Activated CD4-positive, alpha-beta memory T cell treated with anti-CD3 and anti-CD28 coated beads, Interleukin-2, amount 10 ng/mL, durations not matched to agents 7 days and 5 days (primary cell): ENCODE data around the gene RBM44. TPM values are rescaled to one million over a fixed set of nuclear protein-coding genes. Genes with fewer than 3 reads are reported as not detected.

Experiments
- CTCF ChIA-PET: fragments of 350-600 bp; sonication (Branson Sonifier 250); formaldehyde crosslinking; loops from one replicate; lab custom pipeline; 2021; ENCODE audit warnings: antibody characterized with exemption, inconsistent platforms; lab: Charles Lee
- POLR2A ChIA-PET: fragments of 350-600 bp; sonication (Branson Sonifier 250); formaldehyde crosslinking; loops from one replicate; lab custom pipeline; 2021; ENCODE audit warnings: antibody characterized with exemption; lab: Charles Lee
- DNase-seq: peaks from one replicate; pipeline ENCODE4 v3.0.0-alpha.2; 2020
- H3K27ac Mint-ChIP-seq: one replicate; pipeline ENCODE4 v1.8.0; 2021; ENCODE audit warnings: mild to moderate bottlenecking, mixed read lengths
- H3K27me3 Mint-ChIP-seq: one replicate; pipeline ENCODE4 v1.8.0; 2021; ENCODE audit warnings: mixed read lengths
- H3K36me3 Mint-ChIP-seq: one replicate; pipeline ENCODE4 v1.8.0; 2021; ENCODE audit warnings: low read depth, mixed read lengths
- H3K4me1 Mint-ChIP-seq: one replicate; pipeline ENCODE4 v1.8.0; 2021; ENCODE audit warnings: mixed read lengths
- H3K4me3 Mint-ChIP-seq: one replicate; pipeline ENCODE4 v1.8.0; 2021; ENCODE audit warnings: mild to moderate bottlenecking, mixed read lengths
- H3K9me3 Mint-ChIP-seq: one replicate; pipeline ENCODE4 v1.8.0; 2021; ENCODE audit warnings: mixed read lengths
- total RNA-seq, 2 experiments: library from RNA; stranded (reverse); gene quantifications; one replicate each; pipeline ENCODE4 v1.2.3, GENCODE V29; 2021

The RBM44 gene
- total RNA-seq, 2 experiments from 2014 or later: 0.75 to 0.93 TPM

DNA sequence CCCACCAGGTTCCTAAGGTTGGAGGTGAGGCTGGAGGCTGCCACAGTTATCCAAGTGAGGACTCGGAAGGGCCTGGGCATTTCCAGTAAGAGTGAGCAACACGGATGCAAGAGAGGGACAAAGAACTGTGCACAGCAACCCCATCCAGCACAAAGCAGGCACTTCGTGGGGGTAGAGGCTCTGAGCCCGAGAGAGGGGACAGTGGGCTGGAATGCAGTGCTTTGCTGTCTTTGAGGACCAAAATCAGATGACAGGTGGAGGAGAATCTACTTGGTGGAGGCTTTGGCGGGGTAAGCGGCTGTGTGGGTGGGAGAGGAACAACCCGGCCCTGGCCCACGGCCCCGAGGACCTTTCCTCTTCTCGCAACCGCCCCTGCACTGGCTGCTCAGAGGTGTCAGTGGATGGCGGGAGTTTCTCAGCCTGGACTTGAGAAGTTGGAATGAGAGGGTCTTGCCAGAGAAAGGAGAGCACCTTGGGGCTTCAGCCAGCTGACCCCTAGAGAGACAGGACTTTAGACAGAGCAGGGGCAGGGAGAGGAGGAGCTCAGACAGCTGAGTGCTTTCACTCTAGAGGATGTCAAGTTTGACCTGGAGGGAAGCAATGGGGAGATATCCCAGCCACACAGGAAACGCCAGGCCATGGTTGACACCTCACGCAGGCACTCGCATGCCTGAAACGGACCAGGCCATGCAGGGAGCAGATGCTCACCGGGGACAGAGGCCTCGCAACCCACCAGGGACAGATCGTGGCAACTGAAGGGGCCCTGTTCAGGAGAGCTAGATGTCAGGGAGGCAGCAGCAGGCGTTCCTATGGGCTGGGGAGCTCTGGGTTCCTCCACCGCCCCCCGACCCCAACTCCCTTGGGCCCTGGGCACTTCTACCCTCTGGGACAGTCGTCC lies 72.4 kb downstream of the RBM44 start:
- Mint-ChIP-seq H3K4me1 (peaks cover 13% of the 10 kb centered on the region), H3K27ac (no peak overlapping the region), H3K36me3 (no peaks in the 10 kb centered on the region), H3K9me3 (no peaks in the 10 kb centered on the region), H3K27me3 (peaks cover 27% of the 10 kb centered on the region), H3K4me3 (no peak overlapping the region)
- DNase-seq: peak; percentile 10
- POLR2A ChIA-PET: no interaction called here
- CTCF ChIA-PET: no interaction called here

DNA sequence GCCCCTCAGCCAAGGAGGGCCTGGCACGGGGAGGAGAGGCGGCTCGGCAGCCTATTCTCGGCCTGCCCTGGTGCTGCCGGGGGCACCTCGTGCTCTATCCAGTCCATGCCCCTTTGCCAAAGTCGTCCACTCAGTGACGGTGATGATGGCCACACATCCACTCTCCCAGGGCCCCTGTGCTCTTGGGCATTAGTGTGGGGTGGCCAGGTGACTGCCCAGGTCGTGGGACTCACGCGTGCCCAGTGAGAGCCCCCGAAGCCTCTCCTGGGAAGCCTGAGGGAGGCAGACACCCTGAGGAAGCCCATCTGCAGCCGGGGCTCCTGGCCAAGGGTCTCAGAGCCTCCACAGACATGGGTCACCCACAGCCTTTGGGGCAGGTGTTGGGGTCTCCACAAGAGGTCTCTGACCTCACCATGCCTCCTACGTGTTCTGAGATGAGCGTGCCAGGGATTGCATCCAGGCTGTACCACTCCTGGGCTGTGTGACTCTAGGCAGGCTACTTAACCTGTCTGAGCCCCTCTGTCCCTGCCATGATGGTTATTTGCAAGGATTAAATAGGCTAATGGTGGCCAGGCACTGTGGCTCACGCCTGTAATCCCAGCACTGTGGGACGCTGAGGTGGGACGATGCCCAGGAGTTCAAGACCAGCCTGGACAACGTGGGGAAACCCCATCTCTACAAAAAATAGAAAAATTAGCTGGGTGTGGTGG lies 73.8 kb downstream of the RBM44 start:
- peak; percentile 3 for DNase-seq
- Mint-ChIP-seq H3K27me3 (peaks cover 24% of the 10 kb centered on the region), H3K9me3 (no peaks in the 10 kb centered on the region), H3K4me1 (peaks cover 13% of the 10 kb centered on the region), H3K36me3 (no peaks in the 10 kb centered on the region), H3K27ac (no peak overlapping the region), H3K4me3 (no peak overlapping the region)
- ChIA-PET POLR2A (no interaction called here), CTCF (no interaction called here)

DNA sequence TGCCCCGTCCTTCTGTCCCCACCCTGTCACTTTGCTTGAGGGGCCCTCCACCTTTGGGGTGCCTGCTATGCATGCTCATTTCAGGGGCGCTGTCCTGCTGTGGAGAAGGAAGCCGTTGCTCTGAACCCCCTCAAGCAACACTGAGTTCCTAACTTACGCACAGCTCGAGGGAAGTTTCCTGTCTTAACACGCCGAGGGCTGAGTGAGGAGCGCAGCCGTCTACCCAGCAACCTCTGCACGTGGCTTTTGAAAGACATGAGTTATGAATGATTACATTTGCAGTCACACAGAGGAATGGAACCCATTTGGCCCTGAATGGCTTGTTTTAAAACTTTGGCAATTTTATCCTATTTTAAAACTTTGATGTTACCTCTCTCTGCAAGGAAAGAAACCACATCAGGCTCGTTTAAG lies 74.8 kb downstream of the RBM44 start:
- ChIA-PET CTCF (no interaction called here), POLR2A (interaction anchor here (0.8 kb wide), 1 partner anchor 187 kb away, joined by 3 read pairs; the partner anchor contains the start of gene SCLY)
- Mint-ChIP-seq H3K4me3 (no peak overlapping the region), H3K27me3 (peaks cover 20% of the 10 kb centered on the region), H3K27ac (no peak overlapping the region), H3K36me3 (no peaks in the 10 kb centered on the region), H3K9me3 (no peaks in the 10 kb centered on the region), H3K4me1 (peaks cover 13% of the 10 kb centered on the region)
- DNase-seq: no peak

DNA sequence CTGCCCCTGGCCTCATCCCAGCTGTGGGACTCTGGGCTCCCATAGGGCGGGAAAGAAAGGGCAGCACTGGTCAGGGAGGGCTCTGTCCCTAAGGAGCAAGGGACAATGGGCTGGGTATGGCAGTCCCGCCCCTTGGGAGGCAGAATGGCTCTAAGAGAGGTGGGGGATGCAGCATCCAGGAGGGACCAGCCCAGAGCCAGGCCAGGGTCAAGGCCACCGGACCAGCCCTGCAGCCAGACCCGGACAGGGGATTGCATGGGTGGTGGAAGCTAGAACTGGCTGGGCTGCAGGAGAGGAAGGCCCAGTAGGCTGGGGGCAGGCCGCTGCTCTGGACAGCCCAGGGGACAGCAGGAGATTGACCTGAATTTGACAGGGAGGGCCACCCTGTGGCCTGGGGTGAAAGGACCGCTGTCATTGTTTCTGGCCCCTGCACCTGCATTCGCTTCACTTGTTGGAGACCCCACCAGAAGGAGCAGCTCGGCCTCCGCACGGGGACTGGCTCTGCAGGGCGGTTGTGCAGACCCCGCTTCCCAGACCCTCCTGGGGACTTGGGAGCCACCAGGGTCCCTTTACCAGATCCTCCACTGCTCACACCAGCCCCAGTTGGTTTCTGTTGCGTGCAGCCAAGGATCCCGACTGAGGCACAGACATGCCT lies 75.4 kb downstream of the RBM44 start:
- H3K4me1 Mint-ChIP-seq: peaks cover 8% of the 10 kb centered on the region
- ChIA-PET CTCF (no interaction called here), POLR2A (no interaction called here)
- H3K9me3 Mint-ChIP-seq: no peaks in the 10 kb centered on the region
- no peak overlapping the region for H3K4me3 Mint-ChIP-seq
- DNase-seq: no peak
- peaks cover 14% of the 10 kb centered on the region for H3K27me3 Mint-ChIP-seq
- no peaks in the 10 kb centered on the region for H3K36me3 Mint-ChIP-seq
- no peak overlapping the region for H3K27ac Mint-ChIP-seq

DNA sequence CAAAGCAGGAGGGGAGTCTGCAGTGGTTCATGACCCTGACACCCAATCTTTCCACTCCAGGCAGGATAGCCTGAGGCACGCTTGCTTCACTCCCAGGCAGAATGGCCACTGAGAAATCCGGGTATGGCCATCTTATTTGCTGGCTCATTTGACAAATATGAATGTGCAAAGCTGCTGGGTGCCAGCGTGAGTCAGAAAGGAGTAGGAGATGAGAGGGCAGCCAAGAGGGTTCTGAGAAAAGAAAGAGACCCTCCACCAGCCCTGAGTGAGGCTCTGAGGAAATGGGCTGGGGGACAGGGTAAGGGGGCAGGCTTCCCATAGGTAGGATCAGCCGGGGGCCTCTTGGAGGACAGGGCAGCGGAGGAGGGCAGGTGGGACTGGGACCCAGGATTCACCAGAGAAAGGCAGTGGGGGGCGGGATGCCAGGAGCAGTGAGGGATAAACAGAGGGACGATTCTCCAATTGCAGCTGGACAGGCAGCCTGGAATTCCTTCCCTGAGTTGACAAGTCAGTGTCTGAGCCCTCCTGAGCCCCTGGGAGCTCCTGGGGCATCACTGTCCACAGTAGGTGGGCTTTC lies 76.1 kb downstream of the RBM44 start:
- H3K4me3 Mint-ChIP-seq: no peak overlapping the region
- no peaks in the 10 kb centered on the region for H3K9me3 Mint-ChIP-seq
- no peak for DNase-seq
- CTCF ChIA-PET: no interaction called here
- H3K27me3 Mint-ChIP-seq: peaks cover 7% of the 10 kb centered on the region
- H3K4me1 Mint-ChIP-seq: peaks cover 2% of the 10 kb centered on the region
- H3K27ac Mint-ChIP-seq: no peak overlapping the region
- POLR2A ChIA-PET: no interaction called here
- no peaks in the 10 kb centered on the region for H3K36me3 Mint-ChIP-seq

DNA sequence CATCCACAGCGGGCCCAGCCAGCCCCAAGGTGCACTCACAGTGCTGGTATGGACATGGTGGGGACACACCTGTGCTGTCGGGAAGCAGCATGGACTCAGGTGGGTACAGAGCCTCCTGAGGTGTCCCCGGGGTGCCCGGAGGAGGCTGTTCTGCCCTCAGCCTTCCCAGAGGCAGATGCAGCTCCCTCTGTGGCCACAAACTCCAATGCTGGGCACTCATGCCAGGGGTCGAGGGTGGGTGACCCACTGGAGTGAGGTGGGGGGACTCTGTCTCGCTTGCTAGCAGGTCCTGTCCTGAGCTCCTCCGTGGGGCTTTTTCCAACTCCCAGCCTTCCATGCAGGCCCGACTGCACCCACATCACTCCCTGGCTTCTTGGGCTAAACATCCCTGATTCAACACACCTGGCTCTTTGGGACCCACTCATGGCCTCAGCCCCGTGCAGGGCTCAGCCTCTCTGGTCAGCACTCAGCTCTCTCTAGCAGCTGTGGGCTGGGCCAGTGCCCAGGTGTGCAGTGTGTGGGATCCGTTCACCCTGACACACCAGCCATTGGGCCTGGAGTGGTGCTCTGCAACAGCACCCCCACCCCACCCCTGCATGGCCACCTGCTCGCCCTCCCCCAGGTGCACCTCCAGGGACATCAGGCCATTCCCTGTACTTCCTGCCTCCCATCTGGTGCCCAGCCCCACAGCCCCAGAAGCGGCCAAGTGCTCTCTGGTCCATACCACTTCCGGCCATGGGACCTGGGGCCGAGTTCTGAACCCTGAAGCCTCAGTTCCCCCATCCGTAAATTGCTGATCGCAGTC lies 76.9 kb downstream of the RBM44 start:
- POLR2A ChIA-PET: no interaction called here

DNA sequence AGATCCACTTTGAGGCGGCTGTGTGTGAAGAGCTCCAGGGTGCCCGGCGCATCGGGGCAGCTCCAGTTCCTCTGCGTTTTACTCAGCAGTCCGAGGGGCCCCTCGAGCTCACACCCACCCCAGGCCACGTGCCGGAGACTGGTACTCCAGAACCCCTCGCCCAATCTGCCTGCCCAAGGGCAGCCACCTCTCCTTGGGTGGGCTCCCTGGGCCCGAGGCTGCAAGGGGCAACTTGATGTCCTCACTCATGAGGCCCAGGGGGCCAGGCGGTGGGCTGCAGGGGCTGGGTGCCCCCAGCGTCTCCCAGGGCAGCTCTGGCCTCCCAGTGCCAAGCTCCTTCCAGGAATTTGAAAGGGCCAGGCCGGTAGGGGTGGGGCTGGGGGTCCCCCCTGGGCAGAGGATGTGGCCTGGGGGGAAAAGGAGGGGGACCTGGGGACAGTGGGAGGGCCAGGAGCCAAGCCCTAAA lies 77.5 kb downstream of the RBM44 start:
- Mint-ChIP-seq H3K27me3 (no peaks in the 10 kb centered on the region), H3K27ac (no peak overlapping the region), H3K36me3 (no peaks in the 10 kb centered on the region), H3K9me3 (no peaks in the 10 kb centered on the region), H3K4me1 (peaks cover 5% of the 10 kb centered on the region), H3K4me3 (no peak overlapping the region)
- ChIA-PET CTCF (no interaction called here), POLR2A (no interaction called here)
- no peak for DNase-seq

More for the DNA sequence above, 76.9 kb downstream of the RBM44 start:
- Mint-ChIP-seq H3K9me3 (no peaks in the 10 kb centered on the region), H3K27me3 (peaks cover 3% of the 10 kb centered on the region), H3K4me1 (peaks cover 2% of the 10 kb centered on the region), H3K36me3 (no peaks in the 10 kb centered on the region), H3K27ac (no peak overlapping the region), H3K4me3 (no peak overlapping the region)
- CTCF ChIA-PET: no interaction called here
- no peak for DNase-seq

DNA sequence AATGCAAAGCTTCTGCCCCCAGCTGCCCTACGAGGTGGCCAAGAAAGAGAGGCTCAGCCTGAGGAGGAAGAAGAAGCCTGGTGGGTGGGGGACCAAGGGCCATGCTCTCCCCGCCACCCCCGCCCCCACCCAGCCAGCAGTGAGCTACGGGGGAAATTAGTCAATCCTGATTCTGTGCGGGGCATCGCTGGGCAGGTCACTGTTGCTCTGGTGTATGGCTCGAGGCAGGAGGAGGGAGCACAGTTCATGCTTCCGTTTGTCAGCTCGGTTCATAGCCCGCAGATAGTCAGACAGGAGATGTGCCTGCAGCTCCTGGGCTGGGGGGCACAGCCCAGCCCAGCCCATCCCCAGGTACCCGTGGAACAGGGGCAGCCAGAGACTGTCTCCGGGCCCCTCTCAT lies 78.0 kb downstream of the RBM44 start:
- no peak for DNase-seq
- no peak overlapping the region for H3K27ac Mint-ChIP-seq
- H3K4me1 Mint-ChIP-seq: peaks cover 7% of the 10 kb centered on the region
- no peak overlapping the region for H3K4me3 Mint-ChIP-seq
- ChIA-PET CTCF (no interaction called here), POLR2A (no interaction called here)
- H3K9me3 Mint-ChIP-seq: no peaks in the 10 kb centered on the region
- H3K27me3 Mint-ChIP-seq: no peaks in the 10 kb centered on the region
- H3K36me3 Mint-ChIP-seq: no peaks in the 10 kb centered on the region

DNA sequence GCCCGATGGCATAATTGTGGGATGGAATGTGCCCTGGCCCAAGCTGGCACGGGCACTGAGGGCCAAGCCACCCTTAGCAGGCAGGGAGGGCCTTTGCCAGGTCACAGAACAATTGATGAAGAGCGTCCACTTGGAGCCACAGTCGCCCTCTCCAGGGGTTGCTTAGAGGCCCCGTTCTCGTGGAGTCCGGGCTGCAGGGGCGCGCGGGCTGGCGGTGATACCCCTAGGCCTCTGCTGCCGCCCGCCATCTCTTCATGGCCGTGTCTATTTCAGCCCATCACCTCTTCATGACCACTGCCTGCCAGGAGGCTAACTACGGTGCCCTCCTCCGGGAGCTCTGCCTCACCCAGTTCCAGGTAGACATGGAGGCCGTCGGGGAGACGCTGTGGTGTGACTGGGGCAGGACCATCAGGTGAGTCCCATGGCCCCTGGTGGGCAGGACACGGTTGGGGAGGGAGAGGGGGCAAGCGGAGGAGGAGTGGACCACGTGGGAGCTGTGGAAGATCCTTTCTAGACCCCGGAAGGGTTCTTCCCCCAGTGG lies 78.4 kb downstream of the RBM44 start:
- ChIA-PET POLR2A (no interaction called here), CTCF (no interaction called here)
- Mint-ChIP-seq H3K9me3 (no peaks in the 10 kb centered on the region), H3K27ac (no peak overlapping the region), H3K27me3 (no peaks in the 10 kb centered on the region), H3K4me3 (no peak overlapping the region), H3K4me1 (peaks cover 7% of the 10 kb centered on the region), H3K36me3 (no peaks in the 10 kb centered on the region)
- no peak for DNase-seq

DNA sequence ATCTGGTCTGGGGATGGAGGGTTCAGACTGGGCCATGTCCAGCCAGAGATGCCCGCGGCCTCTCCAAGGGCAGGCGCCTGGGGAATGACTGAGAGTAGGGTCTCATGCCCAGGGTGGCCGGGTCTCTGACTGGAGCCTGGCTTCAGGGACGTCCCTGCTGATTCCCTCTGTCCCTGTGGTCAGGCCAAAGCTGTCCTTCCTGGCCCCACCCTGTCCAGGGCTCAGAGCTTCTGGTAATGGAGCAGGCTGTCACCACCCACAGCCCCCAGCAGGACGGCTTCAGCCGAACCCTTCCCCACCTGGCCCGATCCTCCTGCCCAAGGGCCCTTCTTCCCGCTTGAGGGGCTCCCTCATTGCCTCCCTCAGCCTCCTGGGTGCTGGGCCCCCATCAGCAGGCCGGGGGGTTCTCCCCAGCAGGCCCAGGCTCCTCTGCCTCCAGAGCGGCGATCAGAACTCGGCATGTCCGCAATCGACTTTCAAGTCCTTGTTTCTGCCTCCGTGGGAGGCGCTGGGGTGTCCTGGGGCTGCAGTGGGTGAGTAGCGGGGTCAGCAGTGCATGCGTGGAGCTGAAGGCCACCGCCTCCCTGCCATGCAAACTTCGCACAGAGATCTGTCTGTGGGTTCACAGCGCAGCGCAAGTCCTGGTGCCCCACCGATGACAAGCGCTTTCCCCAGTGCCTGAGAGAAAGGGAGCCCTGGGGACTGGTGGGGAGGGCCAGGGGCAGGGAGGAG lies 79.2 kb downstream of the RBM44 start:
- DNase-seq: no peak
- Mint-ChIP-seq H3K27me3 (no peaks in the 10 kb centered on the region), H3K4me3 (no peak overlapping the region), H3K27ac (no peak overlapping the region), H3K4me1 (peaks cover 7% of the 10 kb centered on the region), H3K9me3 (no peaks in the 10 kb centered on the region), H3K36me3 (no peaks in the 10 kb centered on the region)
- ChIA-PET CTCF (no interaction called here), POLR2A (no interaction called here)

DNA sequence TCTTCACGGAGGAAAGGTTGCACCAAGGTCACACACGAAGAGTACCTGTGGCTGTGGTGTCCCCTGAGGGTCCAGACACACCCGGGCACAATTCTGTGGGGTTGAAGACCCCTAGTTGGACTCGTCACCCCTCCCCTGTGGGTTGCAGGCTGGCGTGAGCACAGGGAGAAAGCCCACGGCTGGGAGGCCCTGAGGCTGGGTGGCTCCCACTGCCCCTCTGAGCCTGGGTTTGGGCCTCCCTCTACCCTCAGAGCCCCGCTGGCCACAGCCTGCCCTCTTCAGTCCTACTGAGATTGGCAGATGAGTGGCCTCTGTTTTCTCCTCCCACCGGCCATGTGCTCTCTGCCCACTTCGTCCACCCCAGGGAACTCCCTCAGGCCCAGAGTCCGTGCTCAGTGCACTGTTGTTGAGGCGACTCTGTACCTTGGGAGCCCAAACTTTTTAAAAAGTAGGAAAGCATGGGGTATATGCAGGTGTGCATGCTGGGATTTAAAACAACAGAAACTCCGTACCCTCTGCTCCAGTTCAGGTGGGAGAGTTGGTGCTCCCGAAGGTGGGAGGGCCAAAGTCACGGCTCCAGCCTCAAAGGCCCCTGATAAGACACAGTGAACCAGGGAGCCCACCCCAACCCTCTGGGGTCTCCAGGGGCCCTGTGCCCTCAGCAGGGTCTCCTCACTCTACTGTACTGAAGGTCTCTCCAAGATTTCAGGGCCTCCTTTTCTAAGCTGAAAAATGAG lies 79.9 kb downstream of the RBM44 start:
- Mint-ChIP-seq H3K36me3 (no peaks in the 10 kb centered on the region), H3K4me1 (peaks cover 5% of the 10 kb centered on the region)

More for the DNA sequence above, 79.9 kb downstream of the RBM44 start:
- H3K27ac Mint-ChIP-seq: no peak overlapping the region
- DNase-seq: no peak
- H3K27me3 Mint-ChIP-seq: no peaks in the 10 kb centered on the region
- H3K9me3 Mint-ChIP-seq: no peaks in the 10 kb centered on the region
- ChIA-PET CTCF (no interaction called here), POLR2A (no interaction called here)
- H3K4me3 Mint-ChIP-seq: no peak overlapping the region
